Lung (tissue), 12 donors: ENCODE data around the gene CDH4. TPM values are rescaled to one million over a fixed set of nuclear protein-coding genes. Genes with fewer than 3 reads are reported as not detected.

Source experiments
- ATAC-seq: fragments of 200-7000 bp; cut with Tn5 transposase; one replicate; pipeline ENCODE4 v1.9.1; 2020; ENCODE audit warnings: moderate number of reproducible peaks; ENCODE audit not compliant: insufficient read depth, low FRiP score
- DNase-seq, 3 donors: peaks; one replicate each; pipeline ENCODE4 v3.0.0-alpha.2; 2013 to 2017
- H3K27ac ChIP-seq, 2 donors: one replicate each; pipeline ENCODE4 v1.5.1; 2013; ENCODE audit warnings: mild to moderate bottlenecking in 2 of 2, moderate library complexity in 2 of 2, control low read depth in 1 of 2, inconsistent platforms in 1 of 2, low read depth in 1 of 2, low read length in 1 of 2
- H3K27me3 ChIP-seq, 3 donors: one replicate each; pipeline ENCODE4 v1.5.1; 2013; ENCODE audit warnings: low read length in 2 of 3; ENCODE audit not compliant: control insufficient read depth in 3 of 3, insufficient read depth in 3 of 3
- H3K36me3 ChIP-seq, 4 donors: one replicate each; pipeline ENCODE4 v1.5.1; 2013; ENCODE audit warnings: low read length in 4 of 4, mild to moderate bottlenecking in 1 of 4, moderate library complexity in 1 of 4; ENCODE audit not compliant: control insufficient read depth in 4 of 4, insufficient read depth in 4 of 4
- H3K4me1 ChIP-seq, 5 donors: one replicate each; pipeline ENCODE4 v1.5.1; 2013; ENCODE audit warnings: low read length in 5 of 5, mild to moderate bottlenecking in 2 of 5, moderate library complexity in 1 of 5; ENCODE audit not compliant: control insufficient read depth in 5 of 5, insufficient read depth in 5 of 5
- H3K4me3 ChIP-seq: one replicate; pipeline ENCODE4 v1.5.1; 2013; ENCODE audit warnings: mild to moderate bottlenecking, control low read depth, moderate library complexity
- H3K9ac ChIP-seq, 2 donors: one replicate each; pipeline ENCODE4 v1.5.1; 2013; ENCODE audit warnings: low read length in 2 of 2, control low read depth in 1 of 2; ENCODE audit not compliant: insufficient read depth in 1 of 2
- H3K9me3 ChIP-seq, 4 donors: one replicate each; pipeline ENCODE4 v1.5.1; 2013; ENCODE audit warnings: low read length in 3 of 4, mild to moderate bottlenecking in 1 of 4, moderate library complexity in 1 of 4; ENCODE audit not compliant: control insufficient read depth in 4 of 4, insufficient read depth in 3 of 4
- WGBS, 2 donors: extraction: QIAGEN DNeasy Blood & Tissue Kit; methylation state at CpG; one replicate each; pipeline ENCODE4 v1.1.7; 2013; 5-methylcytosine and 5-hydroxymethylcytosine counted together
- polyA plus RNA-seq, 2 donors: library from polyadenylated mRNA; stranded (reverse); fragments of 200-250 nt; gene quantifications; one replicate each; pipeline ENCODE4 v1.2.1, GENCODE V29; 2013
- total RNA-seq, 2 donors: library from RNA; depleted of rRNA in 1 of 2; stranded (reverse); fragments of >200 nt in 1 of 2; gene quantifications; one replicate each; pipeline ENCODE4 v1.2.1, GENCODE V29; 2014 to 2021
- TF ChIP-seq, protein P1 (sequence below): IDR thresholded peaks from 2 replicates; pipeline ENCODE4 v1.5.1; 2012; ENCODE audit warnings: mild to moderate bottlenecking; ENCODE audit errors: control extremely low read depth, extremely low read depth
- donor health status: control.
- donor health status: control.
- donor health status: Bipolar disorder and iron deficiency.
- donor health status: healthy.
- donor health status: DM: yes; HTN: yes; CAD: no.

Gene CDH4
- total and polyA plus RNA-seq, 4 donors: 0.10 to 2.1 (median 0.34) TPM

DNA sequence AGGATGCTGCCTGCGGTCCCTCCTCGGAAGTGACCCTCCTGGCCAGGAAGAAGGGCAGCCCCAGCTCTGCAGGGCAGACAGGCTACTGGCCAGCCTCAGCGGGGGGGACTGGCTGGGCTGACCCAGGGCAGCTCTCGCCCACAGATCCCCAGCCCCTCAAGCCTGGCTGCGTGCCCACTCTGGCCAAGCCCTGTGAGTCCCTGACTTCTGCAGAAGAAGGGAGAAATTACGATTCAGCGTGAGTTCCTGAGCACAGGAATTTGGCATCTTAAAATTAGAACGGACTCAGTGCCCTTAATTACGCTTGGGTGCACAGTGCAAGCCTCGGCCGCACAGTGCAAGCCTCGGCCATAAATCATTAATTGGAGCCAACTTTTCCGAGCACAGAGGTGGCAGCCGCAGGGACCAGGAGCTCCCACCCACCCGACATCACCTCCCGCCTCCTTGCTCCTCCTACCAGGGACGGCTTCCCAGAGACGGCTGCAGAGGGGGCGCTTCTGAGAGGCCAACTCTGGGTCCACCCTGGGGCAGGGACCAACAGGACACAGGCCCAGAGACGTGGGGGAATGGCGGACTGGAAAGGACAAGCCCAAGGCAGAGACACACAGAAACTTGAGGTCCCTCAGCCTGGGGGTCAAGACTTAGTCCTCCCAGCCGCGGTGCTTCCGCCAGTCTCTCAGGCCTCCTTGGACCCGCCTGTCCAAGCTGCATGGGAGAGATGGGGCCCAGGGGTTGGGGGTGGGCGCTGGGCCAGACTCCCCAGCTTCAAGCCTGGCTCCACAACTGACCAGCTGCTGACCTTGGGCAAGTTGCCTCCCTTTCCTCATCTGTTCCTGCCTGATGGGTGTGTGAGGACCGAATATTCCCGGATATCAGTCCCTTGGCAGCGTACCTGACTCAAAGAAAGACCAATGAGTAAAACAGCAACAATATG, 648.2 kb downstream of the CDH4 start:
- peak in 2 of 3 donors; percentile 16 to 32 for DNase-seq
- no peak overlapping the region for H3K9ac ChIP-seq
- H3K27ac ChIP-seq: no peak overlapping the region
- ATAC-seq: no peak
- H3K4me3 ChIP-seq: no peak overlapping the region
- H3K4me1 ChIP-seq: peaks cover 0 to 9% (median 0%) of the 10 kb centered on the region in 5 donors
- no peaks in the 10 kb centered on the region for H3K36me3 ChIP-seq
- TF ChIP-seq, protein P1, sequence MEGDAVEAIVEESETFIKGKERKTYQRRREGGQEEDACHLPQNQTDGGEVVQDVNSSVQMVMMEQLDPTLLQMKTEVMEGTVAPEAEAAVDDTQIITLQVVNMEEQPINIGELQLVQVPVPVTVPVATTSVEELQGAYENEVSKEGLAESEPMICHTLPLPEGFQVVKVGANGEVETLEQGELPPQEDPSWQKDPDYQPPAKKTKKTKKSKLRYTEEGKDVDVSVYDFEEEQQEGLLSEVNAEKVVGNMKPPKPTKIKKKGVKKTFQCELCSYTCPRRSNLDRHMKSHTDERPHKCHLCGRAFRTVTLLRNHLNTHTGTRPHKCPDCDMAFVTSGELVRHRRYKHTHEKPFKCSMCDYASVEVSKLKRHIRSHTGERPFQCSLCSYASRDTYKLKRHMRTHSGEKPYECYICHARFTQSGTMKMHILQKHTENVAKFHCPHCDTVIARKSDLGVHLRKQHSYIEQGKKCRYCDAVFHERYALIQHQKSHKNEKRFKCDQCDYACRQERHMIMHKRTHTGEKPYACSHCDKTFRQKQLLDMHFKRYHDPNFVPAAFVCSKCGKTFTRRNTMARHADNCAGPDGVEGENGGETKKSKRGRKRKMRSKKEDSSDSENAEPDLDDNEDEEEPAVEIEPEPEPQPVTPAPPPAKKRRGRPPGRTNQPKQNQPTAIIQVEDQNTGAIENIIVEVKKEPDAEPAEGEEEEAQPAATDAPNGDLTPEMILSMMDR: no peak
- H3K9me3 ChIP-seq: no peaks in the 10 kb centered on the region
- WGBS, 2 donors: 45 to 67% methylated on average over 28 to 29 of the region's 29 CpGs
- H3K27me3 ChIP-seq: peaks cover 0 to 16% (median 0%) of the 10 kb centered on the region in 3 donors

DNA sequence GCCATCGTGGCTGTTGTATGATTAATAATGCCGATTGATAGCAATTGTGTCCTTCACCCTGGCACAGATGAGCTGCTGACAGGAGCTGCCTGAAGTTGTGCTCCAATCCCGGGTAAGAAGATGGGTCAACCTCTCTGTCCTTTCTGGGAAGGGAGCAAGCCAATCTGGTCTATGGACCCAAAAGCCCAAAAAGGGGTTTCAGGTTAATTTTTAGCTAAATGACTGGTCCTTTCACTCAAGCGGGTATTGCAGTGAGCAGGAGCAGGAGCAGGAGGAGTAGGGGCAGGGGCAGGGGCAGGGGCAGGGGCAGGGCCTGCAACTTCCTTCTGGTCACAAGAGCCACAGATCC, 648.9 kb downstream of the CDH4 start:
- peaks cover 0 to 16% (median 0%) of the 10 kb centered on the region in 3 donors for H3K27me3 ChIP-seq
- no peak overlapping the region for H3K9ac ChIP-seq
- no peaks in the 10 kb centered on the region for H3K36me3 ChIP-seq
- no peak overlapping the region for H3K4me3 ChIP-seq
- ATAC-seq: no peak
- 69 to 83% methylated on average over 4 of the region's 4 CpGs for WGBS, 2 donors
- peaks cover 0 to 9% (median 0%) of the 10 kb centered on the region in 5 donors for H3K4me1 ChIP-seq
- DNase-seq: no peak
- no peaks in the 10 kb centered on the region for H3K9me3 ChIP-seq
- TF ChIP-seq, protein P1: no peak
- H3K27ac ChIP-seq: no peak overlapping the region

DNA sequence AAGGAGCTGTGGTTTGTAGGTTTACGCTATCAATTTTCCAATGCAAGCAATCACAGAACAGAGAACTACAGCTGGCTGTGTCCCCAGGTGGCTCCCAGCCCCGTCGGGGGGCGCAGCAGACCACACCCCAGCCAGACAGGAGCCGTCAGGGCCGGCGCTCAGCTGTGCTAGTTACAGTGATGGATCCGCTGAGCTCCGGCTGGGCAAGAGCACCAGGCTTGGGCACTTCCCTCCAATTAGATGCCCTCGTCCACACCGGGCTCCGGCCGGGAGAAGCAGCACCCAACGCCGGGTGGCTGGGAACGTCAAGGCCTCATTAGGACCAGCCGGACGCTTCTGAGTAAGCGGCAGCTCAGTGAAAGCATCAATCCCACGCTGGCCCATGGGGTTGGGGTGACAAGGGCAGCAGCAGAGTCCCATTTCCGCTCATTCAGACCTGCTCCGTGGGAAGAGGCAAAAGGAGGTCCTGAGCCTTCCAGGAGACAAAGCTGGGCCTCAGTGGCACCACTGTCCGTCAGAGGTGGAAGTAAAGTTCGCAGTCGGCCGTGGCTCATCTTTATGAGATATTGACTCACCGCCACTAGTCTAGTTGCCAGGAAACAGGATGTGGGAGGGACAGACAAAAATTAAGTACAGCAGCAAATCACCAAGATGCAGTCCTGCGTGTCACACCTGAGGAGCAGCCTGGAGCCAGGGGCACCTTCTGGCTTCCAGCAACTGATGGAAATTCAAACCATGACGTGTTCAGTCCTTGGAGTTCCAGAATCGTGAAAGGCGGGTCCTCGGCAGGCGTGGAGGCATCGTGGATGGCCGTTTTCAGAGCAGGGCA, 649.5 kb downstream of the CDH4 start:
- peaks cover 0 to 9% (median 0%) of the 10 kb centered on the region in 5 donors for H3K4me1 ChIP-seq
- H3K27me3 ChIP-seq: peaks cover 0 to 16% (median 0%) of the 10 kb centered on the region in 3 donors
- TF ChIP-seq, protein P1: no peak
- no peaks in the 10 kb centered on the region for H3K36me3 ChIP-seq
- 66 to 79% methylated on average over 35 of the region's 35 CpGs for WGBS, 2 donors
- H3K9ac ChIP-seq: no peak overlapping the region
- no peak for ATAC-seq
- no peak overlapping the region for H3K27ac ChIP-seq
- no peak overlapping the region for H3K4me3 ChIP-seq
- H3K9me3 ChIP-seq: no peaks in the 10 kb centered on the region
- DNase-seq: no peak
